Adrenal gland (tissue), 12 donors: Measurements from ENCODE around the gene OR5C1. TPM values are rescaled to one million over a fixed set of nuclear protein-coding genes. Genes with fewer than 3 reads are reported as not detected.
A peak's percentile ranks its signal among the peaks of the same experiment; 100 is the strongest.

ENCODE experiments used
- DNase-seq, 7 donors: peaks; one replicate each; pipeline ENCODE4 v3.0.0-alpha.2; 2019 to 2020
- H3K27ac ChIP-seq, 5 donors: fragments of 200-600 bp; sonication (generic) in 4 of 5; 1 replicate in 3 of 5; 2 replicates in 2 of 5; pipeline versions ENCODE4 v1.5.1 to v1.8.0; 2016 to 2020; ENCODE audit warnings: mild to moderate bottlenecking in 1 of 5
- H3K27me3 ChIP-seq: fragments of 200-600 bp; 2 replicates; pipeline ENCODE4 v1.8.0; 2021
- H3K36me3 ChIP-seq, 2 donors: fragments of 200-600 bp; replicated peaks in 1 of 2; 1 replicate in 1 of 2; 2 replicates in 1 of 2; pipeline versions ENCODE4 v1.5.1 to v1.8.0; 2018 to 2022
- H3K4me1 ChIP-seq, 2 donors: fragments of 200-600 bp; replicated peaks in 1 of 2; 1 replicate in 1 of 2; 2 replicates in 1 of 2; pipeline versions ENCODE4 v1.5.1 to v1.8.0; 2018 to 2021
- H3K4me3 ChIP-seq, 4 donors: fragments of 200-600 bp; sonication (generic) in 3 of 4; one replicate each; pipeline ENCODE4 v1.5.1; 2016 to 2018
- H3K9me3 ChIP-seq, 3 donors: fragments of 200-600 bp; sonication (generic) in 1 of 3; replicated peaks in 1 of 3; 1 replicate in 2 of 3; 2 replicates in 1 of 3; pipeline versions ENCODE4 v1.5.1 to v1.8.0; 2016 to 2021
- CTCF ChIP-seq, 6 experiments: fragments of 450-650 bp in 4 of 6; fragments of 200-600 bp in 2 of 6; sonication (generic) in 1 of 6; IDR thresholded peaks; 1 replicate in 5 of 6; 2 replicates in 1 of 6; pipeline versions ENCODE4 v1.5.1 to v1.8.0; 2016 to 2021; ENCODE audit warnings: antibody characterized with exemption in 6 of 6, mild to moderate bottlenecking in 2 of 6, moderate library complexity in 1 of 6
- POLR2A ChIP-seq, 2 donors: fragments of 450-650 bp; IDR thresholded peaks; one replicate each; pipeline ENCODE4 v1.6.1; 2017; ENCODE audit warnings: antibody characterized with exemption in 2 of 2, mild to moderate bottlenecking in 2 of 2, moderate library complexity in 1 of 2
- WGBS, 4 donors: extraction: QIAGEN DNeasy Blood & Tissue Kit in 2 of 4; methylation state at CpG; one replicate each; pipeline versions ENCODE4 v1.1.5 to v1.1.7; 2013 to 2017; 5-methylcytosine and 5-hydroxymethylcytosine counted together
- intact Hi-C, 2 donors: fragments of 100-400 bp; cut with DNase I; formaldehyde crosslinking; loops; one replicate each; pipeline versions ENCODE4 v1.14.1 to v1.15.0; 2022 to 2023
- polyA plus RNA-seq, 3 donors: library from polyadenylated mRNA; stranded (reverse); fragments of 200-250 nt in 2 of 3; fragments of 350-450 nt in 1 of 3; fragmentation: Illumina TruSeq in 1 of 3; extraction: RNeasy Lipid Tissue Mini Kit (QIAGEN cat#74804) in 1 of 3; gene quantifications; one replicate each; pipeline ENCODE4 v1.2.3, GENCODE V29; 2013 to 2014
- total RNA-seq, 9 donors: library from RNA; depleted of rRNA in 4 of 9; stranded (reverse); fragments of >200 nt in 4 of 9; fragments of 120-200 nt in 1 of 9; fragmentation: NEBNext Ultra II Directional in 1 of 9; extraction: Animal tissue kit (Norgen Biotek cat#: 25700) in 1 of 9; gene quantifications; one replicate each; pipeline versions ENCODE4 v1.1.0 to v1.2.4, GENCODE V29; 2013 to 2023
- donor health status: healthy with polysubstance abuse.
- donor health status: Bipolar disorder and iron deficiency.
- donor health status: DM: yes; HTN: yes; CAD: no.
- donor health status: DM: no; HTN: no; CAD: no.
- donor health status: DM: no; HTN: no; CAD: no.
- donor health status: DM: yes; HTN: yes; CAD: no.

Gene OR5C1
- total and polyA plus RNA-seq, 12 donors: not detected

GRCh38 chr9:122791872-122792669 lies 3.3 kb downstream of the OR5C1 start:
- 83 to 87% (median 86%) methylated on average over 5 of the region's 5 CpGs for WGBS, 4 donors
- no peak overlapping the region for H3K4me3 ChIP-seq
- H3K27ac ChIP-seq: no peak overlapping the region
- DNase-seq: no peak
- H3K36me3 ChIP-seq: no peaks in the 10 kb centered on the region
- H3K9me3 ChIP-seq: no peaks in the 10 kb centered on the region
- intact Hi-C loops: no loop called here
- H3K27me3 ChIP-seq: no peaks in the 10 kb centered on the region
- no peaks in the 10 kb centered on the region for H3K4me1 ChIP-seq
- TF ChIP-seq POLR2A (IDR thresholded peaks at IDR 0.05) (no peak), CTCF (IDR thresholded peaks at IDR 0.05) (no peak)

DNA sequence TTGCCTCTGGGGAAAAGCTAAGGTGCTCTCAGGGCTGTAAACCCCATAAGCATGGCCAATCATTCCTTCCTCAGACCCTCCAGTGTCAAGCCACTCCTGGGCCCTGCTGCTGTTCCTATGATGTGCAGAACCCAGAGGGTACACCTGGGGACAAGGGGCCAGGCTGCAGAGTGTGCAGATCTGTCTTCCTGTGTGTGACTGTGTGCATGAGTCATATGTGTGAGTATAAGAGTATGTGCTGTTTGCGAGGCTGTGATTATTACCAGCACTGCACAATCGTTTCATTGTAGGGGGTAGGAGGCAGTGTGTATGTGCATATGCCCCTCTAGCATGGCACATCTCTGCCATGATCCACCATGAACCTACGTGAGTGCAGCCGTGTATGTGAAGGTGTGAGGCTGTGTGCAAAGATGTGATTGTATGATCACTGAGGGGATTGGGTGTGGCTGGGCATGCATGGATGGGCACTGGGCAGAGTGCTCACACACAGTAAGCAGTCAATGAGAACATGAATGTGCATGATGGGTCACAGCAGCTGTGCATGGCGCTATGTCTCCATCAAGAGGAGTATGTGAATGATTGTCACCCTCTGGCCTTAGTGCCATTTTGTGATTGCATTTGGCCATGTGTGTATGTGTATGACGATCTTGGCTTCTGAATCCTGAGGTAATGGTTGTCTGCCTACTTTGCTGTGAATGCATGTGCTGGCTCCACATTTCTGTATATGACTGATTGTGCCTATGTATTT lies 8.8 kb downstream of the OR5C1 start:
- no peaks in the 10 kb centered on the region for H3K4me1 ChIP-seq
- intact Hi-C loops: no loop called here
- TF ChIP-seq CTCF (IDR thresholded peaks at IDR 0.05) (no peak), POLR2A (IDR thresholded peaks at IDR 0.05) (no peak)
- no peaks in the 10 kb centered on the region for H3K36me3 ChIP-seq
- H3K27me3 ChIP-seq: no peaks in the 10 kb centered on the region
- H3K4me3 ChIP-seq: no peak overlapping the region
- H3K27ac ChIP-seq: no peak overlapping the region
- WGBS, 4 donors: 77 to 85% (median 81%) methylated on average over 6 of the region's 6 CpGs
- peak in 1 of 7 donors; percentile 23 for DNase-seq
- no peaks in the 10 kb centered on the region for H3K9me3 ChIP-seq

DNA sequence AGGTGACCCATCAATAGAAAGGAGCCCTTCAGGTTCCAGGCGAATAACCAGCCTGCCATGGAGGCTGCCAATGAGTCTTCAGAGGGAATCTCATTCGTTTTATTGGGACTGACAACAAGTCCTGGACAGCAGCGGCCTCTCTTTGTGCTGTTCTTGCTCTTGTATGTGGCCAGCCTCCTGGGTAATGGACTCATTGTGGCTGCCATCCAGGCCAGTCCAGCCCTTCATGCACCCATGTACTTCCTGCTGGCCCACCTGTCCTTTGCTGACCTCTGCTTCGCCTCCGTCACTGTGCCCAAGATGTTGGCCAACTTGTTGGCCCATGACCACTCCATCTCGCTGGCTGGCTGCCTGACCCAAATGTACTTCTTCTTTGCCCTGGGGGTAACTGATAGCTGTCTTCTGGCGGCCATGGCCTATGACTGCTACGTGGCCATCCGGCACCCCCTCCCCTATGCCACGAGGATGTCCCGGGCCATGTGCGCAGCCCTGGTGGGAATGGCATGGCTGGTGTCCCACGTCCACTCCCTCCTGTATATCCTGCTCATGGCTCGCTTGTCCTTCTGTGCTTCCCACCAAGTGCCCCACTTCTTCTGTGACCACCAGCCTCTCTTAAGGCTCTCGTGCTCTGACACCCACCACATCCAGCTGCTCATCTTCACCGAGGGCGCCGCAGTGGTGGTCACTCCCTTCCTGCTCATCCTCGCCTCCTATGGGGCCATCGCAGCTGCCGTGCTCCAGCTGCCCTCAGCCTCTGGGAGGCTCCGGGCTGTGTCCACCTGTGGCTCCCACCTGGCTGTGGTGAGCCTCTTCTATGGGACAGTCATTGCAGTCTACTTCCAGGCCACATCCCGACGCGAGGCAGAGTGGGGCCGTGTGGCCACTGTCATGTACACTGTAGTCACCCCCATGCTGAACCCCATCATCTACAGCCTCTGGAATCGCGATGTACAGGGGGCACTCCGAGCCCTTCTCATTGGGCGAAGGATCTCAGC lies 11.6 kb downstream of the OR5C1 start, which contains the start of gene OR1K1:
Gene OR1K1 (plus strand): TSS at position 58 of the 995 bp plus-strand sequence. CDS start 0 bp downstream, at position 58.
- 93 to 96% (median 95%) methylated on average over 23 to 30 of the region's 30 CpGs for whole genome bisulfite sequencing, 4 donors

More for the DNA sequence above, 11.6 kb downstream of the OR5C1 start, which contains the start of gene OR1K1:
- DNase-seq: peak in 1 of 7 donors; percentile 30
- H3K4me1 ChIP-seq: no peaks in the 10 kb centered on the region
- H3K27me3 ChIP-seq: no peaks in the 10 kb centered on the region
- no peak for TF ChIP-seq POLR2A (IDR thresholded peaks at IDR 0.05)
- no peak for TF ChIP-seq CTCF (IDR thresholded peaks at IDR 0.05)
- no peak within 1 kb of the TSS for H3K4me3 ChIP-seq
- intact Hi-C loops: loop anchor here (10.0 kb wide), 2 partner anchors 336 to 676 kb away; no protein-coding TSS in a partner anchor
- H3K36me3 ChIP-seq: no peaks in the 10 kb centered on the region
- H3K27ac ChIP-seq: no peak within 1 kb of the TSS
- no peaks in the 10 kb centered on the region for H3K9me3 ChIP-seq
